Peyer's patch (tissue), 4 donors: ENCODE measurements around the gene DROSHA. TPM values are rescaled to one million over a fixed set of nuclear protein-coding genes. Genes with fewer than 3 reads are reported as not detected.

Source experiments
- DNase-seq, 3 donors: peaks; one replicate each; pipeline ENCODE4 v3.0.0-alpha.2; 2017 to 2019
- H3K27ac ChIP-seq, 4 donors: fragments of 200-600 bp; sonication (generic); one replicate each; pipeline ENCODE4 v1.5.1; 2016 to 2019
- H3K27me3 ChIP-seq, 2 donors: fragments of 200-600 bp; sonication (generic); one replicate each; pipeline ENCODE4 v1.5.1; 2019
- H3K36me3 ChIP-seq, 3 donors: fragments of 200-600 bp; sonication (generic); one replicate each; pipeline ENCODE4 v1.5.1; 2016 to 2019
- H3K4me1 ChIP-seq, 4 donors: fragments of 200-600 bp; sonication (generic); one replicate each; pipeline ENCODE4 v1.5.1; 2016 to 2019
- H3K4me3 ChIP-seq, 4 donors: fragments of 200-600 bp; sonication (generic); 1 replicate in 3 of 4; 2 replicates in 1 of 4; pipeline ENCODE4 v1.5.1; 2016 to 2019; ENCODE audit warnings: mild to moderate bottlenecking in 1 of 4
- H3K9me3 ChIP-seq, 4 donors: fragments of 200-600 bp; sonication (generic); one replicate each; pipeline ENCODE4 v1.5.1; 2016 to 2019; ENCODE audit warnings: mild to moderate bottlenecking in 1 of 4
- CTCF ChIP-seq, 6 experiments: fragments of 450-650 bp in 4 of 6; fragments of 200-600 bp in 2 of 6; sonication (generic) in 1 of 6; IDR thresholded peaks; one replicate each; pipeline ENCODE4 v1.5.1; 2017 to 2019; ENCODE audit warnings: antibody characterized with exemption in 6 of 6, mild to moderate bottlenecking in 3 of 6, moderate library complexity in 1 of 6
- POLR2A ChIP-seq, 2 donors: fragments of 450-650 bp; IDR thresholded peaks; one replicate each; pipeline ENCODE4 v1.5.1; 2017; ENCODE audit warnings: antibody characterized with exemption in 2 of 2, mild to moderate bottlenecking in 2 of 2, moderate library complexity in 2 of 2
- total RNA-seq, 4 donors: library from RNA; depleted of rRNA; stranded (reverse); fragments of >200 nt; gene quantifications; one replicate each; pipeline ENCODE4 v1.1.0, GENCODE V29; 2016

The DROSHA gene
- total RNA-seq, 4 donors from 2014 or later: 41.9 to 142 (median 59.0) TPM

- TF ChIP-seq POLR2A (IDR thresholded peaks at IDR 0.05) (no peak), CTCF (IDR thresholded peaks at IDR 0.05) (no peak)
- no peak overlapping the region for H3K27ac ChIP-seq
- no peaks in the 10 kb centered on the region for H3K27me3 ChIP-seq
- H3K9me3 ChIP-seq: no peaks in the 10 kb centered on the region
- no peaks in the 10 kb centered on the region for H3K4me1 ChIP-seq
- no peak for DNase-seq
- peaks cover 0 to 53% (median 0%) of the 10 kb centered on the region in 3 donors for H3K36me3 ChIP-seq
- no peak overlapping the region for H3K4me3 ChIP-seq
These were observed 78.4 kb downstream of the DROSHA start for GRCh38 chr5:31453522-31453921.

GRCh38 chr5:31452314-31452713, 79.6 kb downstream of the DROSHA start:
- Histone ChIP-seq H3K4me1 (no peaks in the 10 kb centered on the region), H3K27ac (no peak overlapping the region), H3K27me3 (no peaks in the 10 kb centered on the region), H3K36me3 (peaks cover 0 to 53% (median 0%) of the 10 kb centered on the region in 3 donors), H3K9me3 (no peaks in the 10 kb centered on the region), H3K4me3 (no peak overlapping the region)
- TF ChIP-seq CTCF (IDR thresholded peaks at IDR 0.05) (no peak), POLR2A (IDR thresholded peaks at IDR 0.05) (no peak)
- no peak for DNase-seq

GRCh38 chr5:31449962-31450361, 81.9 kb downstream of the DROSHA start:
- Histone ChIP-seq H3K27ac (no peak overlapping the region), H3K9me3 (no peaks in the 10 kb centered on the region), H3K4me1 (no peaks in the 10 kb centered on the region), H3K27me3 (no peaks in the 10 kb centered on the region), H3K4me3 (no peak overlapping the region), H3K36me3 (peaks cover 0 to 47% (median 0%) of the 10 kb centered on the region in 3 donors)
- TF ChIP-seq CTCF (IDR thresholded peaks at IDR 0.05) (no peak), POLR2A (IDR thresholded peaks at IDR 0.05) (no peak)
- no peak for DNase-seq

- DNase-seq: no peak
- Histone ChIP-seq H3K36me3 (peaks cover 0 to 47% (median 0%) of the 10 kb centered on the region in 3 donors), H3K27me3 (no peaks in the 10 kb centered on the region), H3K4me1 (peaks cover 0 to under 1% (median 0%) of the 10 kb centered on the region in 4 donors), H3K9me3 (no peaks in the 10 kb centered on the region), H3K27ac (no peak overlapping the region), H3K4me3 (no peak overlapping the region)
- no peak for TF ChIP-seq CTCF (IDR thresholded peaks at IDR 0.05)
- TF ChIP-seq POLR2A (IDR thresholded peaks at IDR 0.05): no peak
These were observed 82.7 kb downstream of the DROSHA start for GRCh38 chr5:31449174-31449573.

GRCh38 chr5:31445041-31445600, 86.8 kb downstream of the DROSHA start:
- TF ChIP-seq CTCF (IDR thresholded peaks at IDR 0.05): no peak
- TF ChIP-seq POLR2A (IDR thresholded peaks at IDR 0.05): no peak
- Histone ChIP-seq H3K4me1 (peaks cover 0 to 12% (median 0%) of the 10 kb centered on the region in 4 donors), H3K9me3 (no peaks in the 10 kb centered on the region), H3K27me3 (no peaks in the 10 kb centered on the region), H3K36me3 (peaks cover 0 to 32% (median 0%) of the 10 kb centered on the region in 3 donors), H3K4me3 (no peak overlapping the region), H3K27ac (no peak overlapping the region)
- DNase-seq: no peak
